Measurements from ENCODE around the gene BAHD1.
"Not testable (repeated sequence)": the region's sequence is repeated elsewhere in the genome, so short reads cannot be mapped to it uniquely, and the experiment has no call there.

BAHD1 gene

GRCh38 chr15:40452296-40453090 is 11.7 kb downstream of the BAHD1 start:
- no peak for TF ChIP-seq CTCF (IDR thresholded peaks at IDR 0.05; ENCODE audit: low read depth, low read length, missing control alignments)
- DNase-seq (ENCODE audit: low read depth): no peak

GRCh38 chr15:40453941-40454340 is 13.2 kb downstream of the BAHD1 start:
- not testable (repeated sequence) for DNase-seq (ENCODE audit: low read depth); H3K4me3 ChIP-seq (ENCODE audit: low read depth, low read length)

More at GRCh38 chr15:40452296-40453090, 11.7 kb downstream of the BAHD1 start:
- H3K4me3 ChIP-seq (ENCODE audit: low read depth, low read length): no peak overlapping the region

DNA sequence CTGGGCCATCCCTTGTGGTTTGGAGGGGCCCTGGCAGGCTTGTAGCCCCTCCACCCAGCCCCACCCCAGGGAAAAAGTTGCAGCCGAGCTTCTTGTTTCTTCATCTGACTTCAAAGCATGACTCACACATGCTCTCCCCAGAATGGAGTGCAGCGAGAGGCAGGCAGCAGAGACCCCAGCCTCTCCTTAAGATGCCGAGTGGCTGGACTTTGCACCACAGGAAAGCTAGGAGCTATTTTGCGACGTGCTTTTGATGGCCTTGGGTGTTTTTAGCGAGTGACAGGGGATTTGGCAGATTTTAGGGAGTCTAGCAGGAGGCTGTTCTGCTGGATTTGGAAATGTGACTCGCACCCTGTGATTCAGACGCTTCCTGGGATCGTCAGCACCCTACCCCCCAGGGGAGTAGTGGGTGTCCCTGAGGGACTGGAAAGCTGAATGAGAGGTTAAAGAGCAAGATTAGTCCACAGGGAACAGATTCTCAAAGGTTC is 14.2 kb downstream of the BAHD1 start:
- DNase-seq (ENCODE audit: low read depth): no peak
- H3K4me3 ChIP-seq (ENCODE audit: low read depth, low read length): no peak overlapping the region
- no peak for TF ChIP-seq CTCF (IDR thresholded peaks at IDR 0.05; ENCODE audit: low read depth, low read length, missing control alignments)

DNA sequence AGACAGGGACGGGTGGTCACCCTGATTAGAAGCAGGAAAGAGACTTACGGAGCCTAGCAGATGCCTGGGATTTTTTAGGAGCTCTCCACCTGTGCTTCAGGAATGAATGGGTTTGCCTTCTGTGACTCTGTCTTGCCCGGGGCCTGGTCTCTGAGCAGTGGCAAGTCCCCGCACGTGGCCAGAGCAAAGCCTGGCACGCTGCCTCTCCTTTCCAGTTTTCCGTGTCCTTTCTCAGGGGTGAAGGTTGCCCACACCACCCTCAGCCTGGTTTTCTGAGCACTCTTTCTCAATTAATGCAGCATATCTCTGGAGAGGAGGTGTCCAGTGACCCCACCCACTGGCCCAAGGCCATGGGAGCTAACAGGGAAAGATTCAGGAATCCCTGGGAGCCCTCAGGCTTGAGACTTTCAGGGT is 15.6 kb downstream of the BAHD1 start:
- no peak overlapping the region for H3K4me3 ChIP-seq (ENCODE audit: low read depth, low read length)
- DNase-seq (ENCODE audit: low read depth): no peak
- no peak for TF ChIP-seq CTCF (IDR thresholded peaks at IDR 0.05; ENCODE audit: low read depth, low read length, missing control alignments)

DNA sequence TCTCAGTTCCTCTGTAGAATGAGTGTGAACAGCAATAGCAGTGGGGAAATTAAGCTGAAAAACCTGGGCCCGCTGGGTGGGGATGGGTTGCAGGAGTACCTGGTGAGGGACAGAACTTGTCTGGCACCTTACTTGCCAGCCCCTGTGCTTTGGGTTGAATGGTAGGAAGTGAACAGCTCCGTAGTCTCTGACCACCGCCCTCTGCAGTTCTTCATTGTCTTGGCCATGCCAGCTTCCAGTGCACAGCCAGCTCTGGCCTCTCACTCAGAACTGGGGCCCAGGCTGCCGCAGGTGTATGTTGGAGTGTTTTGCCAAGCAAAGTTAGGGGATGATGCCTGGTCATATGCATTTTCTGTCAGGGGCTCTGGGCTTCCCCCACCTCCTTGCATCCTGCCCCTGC is 16.0 kb downstream of the BAHD1 start:
- DNase-seq (ENCODE audit: low read depth): no peak
- H3K4me3 ChIP-seq (ENCODE audit: low read depth, low read length): no peak overlapping the region
- TF ChIP-seq CTCF (IDR thresholded peaks at IDR 0.05; ENCODE audit: low read depth, low read length, missing control alignments): no peak

DNA sequence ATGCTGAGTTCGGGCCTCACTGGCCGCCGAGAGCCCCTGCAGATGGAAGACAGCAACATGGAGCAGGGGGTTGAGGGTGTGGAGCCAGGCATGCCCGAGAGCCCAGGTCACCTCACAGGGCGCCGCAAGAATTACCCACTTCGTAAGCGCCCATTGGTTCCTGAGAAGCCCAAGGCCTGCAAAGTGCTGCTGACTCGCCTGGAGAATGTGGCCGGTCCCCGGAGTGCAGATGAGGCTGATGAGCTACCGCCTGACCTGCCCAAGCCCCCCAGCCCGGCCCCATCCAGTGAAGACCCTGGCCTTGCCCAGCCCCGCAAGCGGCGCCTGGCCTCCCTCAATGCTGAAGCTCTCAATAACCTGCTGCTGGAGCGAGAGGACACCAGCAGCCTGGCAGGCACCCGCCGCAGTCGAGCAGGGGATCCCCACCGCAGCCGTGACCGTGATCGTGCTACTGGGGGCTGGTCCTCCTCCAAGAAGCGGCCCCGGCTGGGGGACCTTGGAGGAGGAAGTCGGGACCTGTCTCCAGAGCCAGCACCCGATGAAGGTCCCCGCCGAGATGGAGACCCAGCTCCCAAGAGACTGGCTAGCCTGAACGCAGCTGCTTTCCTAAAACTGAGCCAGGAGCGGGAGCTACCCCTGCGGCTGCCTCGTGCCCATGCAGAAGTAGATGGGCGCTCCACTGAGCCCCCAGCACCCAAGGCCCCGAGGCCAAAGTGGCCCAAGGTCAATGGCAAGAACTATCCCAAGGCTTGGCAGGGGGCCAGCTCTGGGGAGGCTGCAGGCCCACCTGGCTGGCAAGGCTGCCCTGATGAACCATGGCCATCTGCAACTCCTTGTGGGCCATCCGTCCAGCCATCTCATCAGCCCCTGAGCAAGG is 18.0 kb downstream of the BAHD1 start:
- DNase-seq (ENCODE audit: low read depth): no peak
- TF ChIP-seq CTCF (IDR thresholded peaks at IDR 0.05; ENCODE audit: low read depth, low read length, missing control alignments): no peak
- no peak overlapping the region for H3K4me3 ChIP-seq (ENCODE audit: low read depth, low read length)

DNA sequence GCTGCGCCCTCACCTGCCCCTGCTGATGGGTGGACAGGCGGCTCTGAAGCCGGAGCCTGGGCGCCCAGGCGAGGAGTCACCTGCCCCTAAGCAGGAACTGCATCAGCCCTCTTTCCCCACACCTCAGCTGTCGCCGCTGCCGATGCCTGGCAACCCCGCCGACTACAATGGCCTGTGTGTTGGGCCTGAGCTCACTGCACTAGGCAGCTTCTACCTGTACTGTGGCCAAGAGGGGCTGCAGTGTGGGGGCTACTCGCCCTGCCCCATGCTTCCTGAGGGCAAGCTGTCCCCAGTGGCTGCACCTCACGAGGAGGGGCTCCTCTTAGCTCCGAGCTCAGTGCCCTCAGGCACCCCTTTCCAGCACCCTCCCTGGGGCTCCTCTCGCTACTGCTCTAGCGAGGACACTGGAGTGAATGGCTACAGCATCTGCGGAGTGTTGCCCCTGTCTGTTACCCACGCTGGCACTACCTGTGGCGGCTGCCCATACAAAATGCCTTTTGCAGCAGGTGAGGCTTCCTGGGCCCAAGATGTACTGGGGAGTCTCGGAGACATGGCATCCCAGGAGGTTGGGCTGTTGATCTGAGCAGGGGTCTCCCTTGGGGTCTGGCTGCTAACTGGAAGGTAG is 18.8 kb downstream of the BAHD1 start:
- no peak for TF ChIP-seq CTCF (IDR thresholded peaks at IDR 0.05; ENCODE audit: low read depth, low read length, missing control alignments)
- H3K4me3 ChIP-seq (ENCODE audit: low read depth, low read length): no peak overlapping the region
- no peak for DNase-seq (ENCODE audit: low read depth)
